IPS DF 6.9 (cell line): ENCODE results near the gene OTOGL.

Source experiments
- DNase-seq: peaks from one replicate; pipeline ENCODE4 v3.0.0-alpha.2; 2013; ENCODE audit warnings: low read depth, low spot score
- H3K27ac ChIP-seq: one replicate; pipeline ENCODE4 v1.5.1; 2013; ENCODE audit warnings: low read length, control low read depth
- H3K27me3 ChIP-seq: 2 replicates; pipeline ENCODE4 v1.6.1; 2013; ENCODE audit warnings: mild to moderate bottlenecking, low read length; ENCODE audit not compliant: control insufficient read depth, insufficient read depth
- H3K36me3 ChIP-seq: 2 replicates; pipeline ENCODE4 v1.6.1; 2013; ENCODE audit warnings: low read length; ENCODE audit not compliant: control insufficient read depth, insufficient read depth
- H3K4me1 ChIP-seq: 2 replicates; pipeline ENCODE4 v1.6.1; 2013; ENCODE audit warnings: low read length; ENCODE audit not compliant: control insufficient read depth, insufficient read depth
- H3K4me3 ChIP-seq: 2 replicates; pipeline ENCODE4 v1.5.1; 2013; ENCODE audit warnings: mild to moderate bottlenecking, low read length
- H3K9me3 ChIP-seq: 2 replicates; pipeline ENCODE4 v1.6.1; 2013; ENCODE audit warnings: low read length, inconsistent platforms; ENCODE audit not compliant: control insufficient read depth, insufficient read depth
- WGBS: extraction: QIAGEN DNeasy Blood & Tissue Kit; methylation state at CpG from one replicate; pipeline ENCODE4 v1.1.7; 2013; ENCODE audit warnings: mixed read lengths, missing lambda C conversion rate; ENCODE audit not compliant: insufficient read length, insufficient coverage; 5-methylcytosine and 5-hydroxymethylcytosine counted together

Gene OTOGL

DNA sequence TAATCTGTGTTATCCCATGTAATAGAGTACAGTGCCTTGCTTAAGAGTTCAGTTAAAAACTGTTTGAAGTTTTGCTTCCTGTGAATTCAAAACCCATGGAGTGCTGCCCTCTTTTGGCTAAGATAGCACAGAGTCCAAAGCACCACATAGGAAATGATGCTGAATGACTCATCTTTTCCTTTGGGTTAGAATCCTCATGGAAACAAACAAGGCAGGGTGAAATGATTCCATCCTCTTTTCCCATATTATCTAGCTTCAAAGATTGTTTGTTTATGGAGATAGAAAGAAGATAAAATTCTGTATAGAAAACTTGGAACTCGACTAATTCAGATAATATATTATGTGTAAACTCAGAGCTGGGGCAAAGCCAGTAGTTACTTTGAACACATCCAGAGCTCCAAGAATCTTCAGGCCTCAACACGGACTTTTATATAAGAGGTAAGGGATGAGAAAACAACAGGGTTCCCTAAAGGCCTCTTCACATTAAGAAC lies 87.4 kb downstream of the OTOGL start:
- Histone ChIP-seq H3K36me3 (no peaks in the 10 kb centered on the region), H3K27me3 (no peaks in the 10 kb centered on the region), H3K4me3 (no peak overlapping the region), H3K27ac (no peak overlapping the region), H3K9me3 (no peaks in the 10 kb centered on the region), H3K4me1 (no peaks in the 10 kb centered on the region)
- no CpG with 5 or more reads among the region's 2 CpGs for WGBS
- peak; percentile 52 for DNase-seq

- Histone ChIP-seq H3K4me3 (no peak overlapping the region), H3K27me3 (no peaks in the 10 kb centered on the region), H3K4me1 (0 out of 2 replicates have a peak, but pooled peaks cover 1% of the 10 kb centered on the region), H3K9me3 (no peaks in the 10 kb centered on the region), H3K36me3 (no peaks in the 10 kb centered on the region), H3K27ac (no peak overlapping the region)
- no CpG with 5 or more reads among the region's 2 CpGs for WGBS
- DNase-seq = no peak
Observed at GRCh38 chr12:80187660-80188090, 88.3 kb downstream of the OTOGL start.

DNA sequence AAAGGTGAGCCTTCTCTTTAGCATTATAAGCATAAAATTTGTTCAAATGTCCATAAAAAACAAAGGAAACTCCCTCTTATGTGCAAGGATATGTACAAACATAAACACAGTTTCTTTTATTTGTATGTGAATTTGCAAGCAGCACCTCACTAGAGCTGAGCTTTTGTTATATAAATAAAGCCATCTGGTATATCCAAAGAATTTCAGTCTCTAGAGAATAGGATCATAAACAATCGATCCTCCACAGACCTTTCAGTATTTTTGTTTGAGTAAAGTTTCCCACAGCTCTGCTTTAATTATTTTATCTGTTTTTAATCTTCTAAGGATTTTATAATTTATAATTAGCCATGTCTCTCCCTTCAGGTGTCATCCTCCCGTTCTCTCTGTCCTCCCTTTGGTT lies 89.2 kb downstream of the OTOGL start:
- Histone ChIP-seq H3K36me3 (no peaks in the 10 kb centered on the region), H3K4me1 (0 out of 2 replicates have a peak, but pooled peaks cover 1% of the 10 kb centered on the region), H3K9me3 (no peaks in the 10 kb centered on the region), H3K27ac (no peak overlapping the region), H3K27me3 (no peaks in the 10 kb centered on the region), H3K4me3 (no peak overlapping the region)
- no peak for DNase-seq
- no CpG with 5 or more reads among the region's 2 CpGs for WGBS

- Histone ChIP-seq H3K4me3 (no peak overlapping the region), H3K36me3 (no peaks in the 10 kb centered on the region), H3K27ac (no peak overlapping the region), H3K9me3 (no peaks in the 10 kb centered on the region), H3K27me3 (no peaks in the 10 kb centered on the region), H3K4me1 (0 out of 2 replicates have a peak, but pooled peaks cover 1% of the 10 kb centered on the region)
- no peak for DNase-seq
Observed at GRCh38 chr12:80189241-80189640, 89.9 kb downstream of the OTOGL start.

GRCh38 chr12:80190001-80190400 lies 90.7 kb downstream of the OTOGL start:
- no peak for DNase-seq
- Histone ChIP-seq H3K4me1 (0 out of 2 replicates have a peak, but pooled peaks cover 1% of the 10 kb centered on the region), H3K36me3 (no peaks in the 10 kb centered on the region), H3K27me3 (no peaks in the 10 kb centered on the region), H3K4me3 (no peak overlapping the region), H3K27ac (no peak overlapping the region), H3K9me3 (no peaks in the 10 kb centered on the region)
- WGBS = no CpG with 5 or more reads among the region's 4 CpGs

DNA sequence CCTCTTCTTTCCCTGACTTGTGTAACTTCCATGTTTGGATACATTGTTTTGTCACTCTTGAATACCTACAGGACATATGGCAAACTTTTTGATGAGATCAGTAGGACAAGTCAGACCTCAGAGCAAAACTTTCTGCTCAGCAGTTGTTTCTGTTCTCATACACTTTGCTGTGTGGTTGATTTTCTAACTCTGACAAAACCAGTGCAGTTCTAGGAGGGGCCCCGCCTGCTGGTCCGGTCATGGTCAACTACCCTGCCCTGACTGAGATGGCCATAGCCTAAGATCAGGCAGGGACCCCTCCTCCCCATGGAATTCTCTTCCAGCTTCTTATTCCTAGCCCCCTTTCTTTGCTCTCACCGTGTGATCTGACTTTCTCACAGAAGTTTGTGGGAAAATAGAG lies 92.8 kb downstream of the OTOGL start:
- WGBS = no CpG with 5 or more reads among the region's 3 CpGs

DNA sequence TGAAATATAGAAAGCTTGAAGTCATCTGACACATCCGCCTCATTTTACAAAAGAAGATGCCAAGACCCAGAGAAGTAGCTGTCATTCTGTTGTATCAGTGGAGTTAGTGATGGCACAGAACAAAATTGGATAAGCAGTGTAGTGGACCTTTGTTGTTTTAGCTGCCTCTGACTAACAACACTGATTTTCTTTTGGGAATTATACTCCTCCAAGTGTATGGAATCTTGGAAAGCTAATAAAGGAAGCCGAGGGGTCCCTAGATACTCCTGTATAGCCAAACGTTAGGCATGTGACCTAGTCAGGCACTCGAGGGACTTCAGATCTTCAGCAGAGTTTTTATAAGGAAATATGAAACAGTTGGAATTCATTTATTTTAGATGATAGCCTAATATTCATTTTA lies 94.5 kb downstream of the OTOGL start:
- no peaks in the 10 kb centered on the region for H3K9me3 ChIP-seq
- H3K36me3 ChIP-seq = no peaks in the 10 kb centered on the region
- H3K27me3 ChIP-seq = no peaks in the 10 kb centered on the region
- H3K27ac ChIP-seq = no peak overlapping the region
- H3K4me1 ChIP-seq = 0 out of 2 replicates have a peak, but pooled peaks cover 1% of the 10 kb centered on the region
- DNase-seq = no peak
- no peak overlapping the region for H3K4me3 ChIP-seq
- WGBS = no CpG with 5 or more reads among the region's 4 CpGs

More for the DNA sequence above, 92.8 kb downstream of the OTOGL start:
- Histone ChIP-seq H3K4me3 (no peak overlapping the region), H3K4me1 (0 out of 2 replicates have a peak, but pooled peaks cover 1% of the 10 kb centered on the region), H3K27ac (no peak overlapping the region), H3K36me3 (no peaks in the 10 kb centered on the region), H3K9me3 (no peaks in the 10 kb centered on the region), H3K27me3 (no peaks in the 10 kb centered on the region)
- DNase-seq = no peak

DNA sequence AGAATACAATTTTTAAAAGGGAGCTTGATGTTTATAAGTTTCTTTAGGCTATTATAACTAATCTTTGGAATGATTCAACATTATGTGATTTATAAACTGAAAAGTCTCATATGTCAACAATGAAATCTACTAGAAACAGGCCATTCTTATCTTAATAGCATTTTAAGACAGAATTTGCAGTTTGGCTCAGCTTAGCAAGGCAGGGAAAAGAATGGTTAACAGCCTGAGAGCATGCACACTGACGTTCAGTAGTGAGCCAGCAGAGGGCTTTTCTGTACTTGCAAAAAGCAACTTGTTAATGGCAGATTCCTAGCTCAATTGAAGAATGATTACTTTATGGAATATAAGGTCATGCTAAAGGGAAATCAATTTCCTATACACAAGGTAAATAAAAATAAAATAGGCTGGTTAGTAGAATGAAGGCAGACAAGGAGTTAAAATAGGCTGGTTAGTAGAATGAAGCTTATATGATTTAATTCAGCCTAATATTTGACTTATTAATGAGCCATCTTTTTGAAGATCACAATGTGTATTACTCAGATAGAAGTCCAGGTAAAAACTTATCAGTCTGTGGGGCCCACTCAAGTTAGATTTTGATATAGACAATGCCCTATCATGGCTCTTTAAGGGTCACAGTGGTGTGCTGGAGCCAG lies 95.9 kb downstream of the OTOGL start:
- H3K27ac ChIP-seq = no peak overlapping the region
- DNase-seq = no peak
- H3K4me1 ChIP-seq = 0 out of 2 replicates have a peak, but pooled peaks cover 1% of the 10 kb centered on the region
- no peaks in the 10 kb centered on the region for H3K36me3 ChIP-seq
- no peaks in the 10 kb centered on the region for H3K9me3 ChIP-seq
- H3K27me3 ChIP-seq = no peaks in the 10 kb centered on the region
- no peak overlapping the region for H3K4me3 ChIP-seq
- no CpG with 5 or more reads among the region's 1 CpG for WGBS

- no CpG with 5 or more reads among the region's 2 CpGs for WGBS
- no peak for DNase-seq
- Histone ChIP-seq H3K27ac (no peak overlapping the region), H3K9me3 (no peaks in the 10 kb centered on the region), H3K27me3 (no peaks in the 10 kb centered on the region), H3K36me3 (no peaks in the 10 kb centered on the region), H3K4me3 (no peak overlapping the region), H3K4me1 (0 out of 2 replicates have a peak, but pooled peaks cover 1% of the 10 kb centered on the region)
Observed at GRCh38 chr12:80195737-80196136, 96.4 kb downstream of the OTOGL start.

GRCh38 chr12:80196419-80196818 lies 97.1 kb downstream of the OTOGL start:
- DNase-seq = no peak
- no CpG with 5 or more reads among the region's 2 CpGs for WGBS
- H3K4me1 ChIP-seq = 0 out of 2 replicates have a peak, but pooled peaks cover 1% of the 10 kb centered on the region

More at GRCh38 chr12:80196419-80196818, 97.1 kb downstream of the OTOGL start:
- Histone ChIP-seq H3K9me3 (no peaks in the 10 kb centered on the region), H3K27me3 (no peaks in the 10 kb centered on the region), H3K27ac (no peak overlapping the region), H3K4me3 (no peak overlapping the region), H3K36me3 (no peaks in the 10 kb centered on the region)
